Vagina (tissue), 2 donors: Measurements from ENCODE around the gene OR4D11.

Experiments used
- POLR2A ChIP-seq, 2 donors: fragments of 450-650 bp; IDR thresholded peaks; one replicate each; pipeline ENCODE4 v1.6.1; 2017; ENCODE audit warnings: antibody characterized with exemption in 2 of 2, mild to moderate bottlenecking in 2 of 2, moderate library complexity in 2 of 2
- TF ChIP-seq, protein P1 (sequence below), 3 experiments: fragments of 450-650 bp in 2 of 3; fragments of 200-600 bp in 1 of 3; sonication (generic) in 1 of 3; IDR thresholded peaks; one replicate each; pipeline ENCODE4 v1.5.1; 2017 to 2019; ENCODE audit warnings: antibody characterized with exemption in 3 of 3, mild to moderate bottlenecking in 2 of 3, moderate library complexity in 2 of 3

DNA sequence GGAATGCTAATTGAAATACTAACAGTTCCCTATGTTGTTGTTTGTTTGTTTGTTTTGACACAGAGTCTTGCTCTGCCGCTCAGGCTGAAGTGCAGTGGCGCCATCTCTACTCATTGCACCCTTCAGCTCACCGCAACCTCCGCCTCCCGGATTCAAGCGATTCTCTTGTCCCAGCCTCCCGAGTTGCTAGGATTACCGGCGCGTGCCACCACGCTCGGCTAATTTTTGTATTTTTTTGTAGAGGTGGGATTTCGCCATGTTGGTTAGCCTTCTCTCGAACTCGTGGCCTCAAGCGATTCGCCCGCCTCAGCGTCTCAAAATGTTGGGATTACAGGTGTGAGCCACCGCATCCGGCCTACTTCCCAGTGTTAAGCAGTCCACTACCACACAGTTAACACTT, 49.9 kb downstream of the OR4D11 start:
- TF ChIP-seq POLR2A (IDR thresholded peaks at IDR 0.05) = no peak
- TF ChIP-seq, protein P1, sequence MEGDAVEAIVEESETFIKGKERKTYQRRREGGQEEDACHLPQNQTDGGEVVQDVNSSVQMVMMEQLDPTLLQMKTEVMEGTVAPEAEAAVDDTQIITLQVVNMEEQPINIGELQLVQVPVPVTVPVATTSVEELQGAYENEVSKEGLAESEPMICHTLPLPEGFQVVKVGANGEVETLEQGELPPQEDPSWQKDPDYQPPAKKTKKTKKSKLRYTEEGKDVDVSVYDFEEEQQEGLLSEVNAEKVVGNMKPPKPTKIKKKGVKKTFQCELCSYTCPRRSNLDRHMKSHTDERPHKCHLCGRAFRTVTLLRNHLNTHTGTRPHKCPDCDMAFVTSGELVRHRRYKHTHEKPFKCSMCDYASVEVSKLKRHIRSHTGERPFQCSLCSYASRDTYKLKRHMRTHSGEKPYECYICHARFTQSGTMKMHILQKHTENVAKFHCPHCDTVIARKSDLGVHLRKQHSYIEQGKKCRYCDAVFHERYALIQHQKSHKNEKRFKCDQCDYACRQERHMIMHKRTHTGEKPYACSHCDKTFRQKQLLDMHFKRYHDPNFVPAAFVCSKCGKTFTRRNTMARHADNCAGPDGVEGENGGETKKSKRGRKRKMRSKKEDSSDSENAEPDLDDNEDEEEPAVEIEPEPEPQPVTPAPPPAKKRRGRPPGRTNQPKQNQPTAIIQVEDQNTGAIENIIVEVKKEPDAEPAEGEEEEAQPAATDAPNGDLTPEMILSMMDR (IDR thresholded peaks at IDR 0.05) = no peak
